Ishikawa (cell line): ENCODE data around the gene HRH4.

Source experiments
- CEBPB ChIP-seq: IDR thresholded peaks from 2 replicates; pipeline ENCODE4 v1.6.1; 2012
- CREB1 ChIP-seq: IDR thresholded peaks from 2 replicates; pipeline ENCODE4 v1.6.1; 2012; ENCODE audit warnings: low read depth
- EGR1 ChIP-seq: IDR thresholded peaks from 2 replicates; pipeline ENCODE4 v1.6.1; 2012
- EP300 ChIP-seq: IDR thresholded peaks from 2 replicates; pipeline ENCODE4 v1.6.1; 2012; ENCODE audit warnings: borderline replicate concordance
- FOXM1 ChIP-seq: IDR thresholded peaks from 2 replicates; pipeline ENCODE4 v1.6.1; 2012; ENCODE audit warnings: low read depth, borderline replicate concordance
- NFIC ChIP-seq: IDR thresholded peaks from 2 replicates; pipeline ENCODE4 v1.6.1; 2012
- RAD21 ChIP-seq: IDR thresholded peaks from 2 replicates; pipeline ENCODE4 v1.6.1; 2012; ENCODE audit warnings: low read depth
- TAF1 ChIP-seq: IDR thresholded peaks from 2 replicates; pipeline ENCODE4 v1.6.1; 2012; ENCODE audit warnings: low read depth, mild to moderate bottlenecking
- TCF12 ChIP-seq: IDR thresholded peaks from 2 replicates; pipeline ENCODE4 v1.6.1; 2012; ENCODE audit warnings: low read depth
- YY1 ChIP-seq: IDR thresholded peaks from 2 replicates; pipeline ENCODE4 v1.6.1; 2012; ENCODE audit warnings: low read depth
- ZBTB7A ChIP-seq: IDR thresholded peaks from 2 replicates; pipeline ENCODE4 v1.6.1; 2012; ENCODE audit warnings: low read depth
- TF ChIP-seq, protein P1 (sequence below): IDR thresholded peaks from 2 replicates; pipeline ENCODE4 v1.6.1; 2012
- TF ChIP-seq, protein P2 (sequence below): IDR thresholded peaks from 2 replicates; pipeline ENCODE4 v1.6.1; 2012
- TF ChIP-seq, protein P3 (sequence below): IDR thresholded peaks from 2 replicates; pipeline ENCODE4 v1.6.1; 2012; ENCODE audit warnings: low read depth, mild to moderate bottlenecking

DNA sequence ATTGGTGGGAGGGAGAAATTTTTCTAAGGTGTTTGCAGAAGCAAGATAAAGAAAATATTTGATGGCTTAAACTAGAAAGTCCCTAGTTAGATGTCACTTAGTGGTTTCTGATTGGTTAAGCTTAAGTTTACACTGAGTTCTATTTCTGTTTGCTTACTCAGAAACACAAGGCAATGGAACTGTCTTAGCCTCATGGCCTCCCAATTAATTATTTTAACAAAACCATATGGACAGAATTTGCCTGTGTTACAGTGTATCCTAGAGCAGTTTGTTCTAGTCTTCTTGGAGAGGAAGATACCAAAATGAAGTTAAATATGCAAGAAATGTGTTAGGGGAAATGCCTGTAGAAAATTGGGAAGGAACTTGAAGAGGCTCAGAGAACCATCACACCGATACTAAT is 38.6 kb upstream of the HRH4 start:
- no peak for TF ChIP-seq TCF12
- TF ChIP-seq, protein P1, sequence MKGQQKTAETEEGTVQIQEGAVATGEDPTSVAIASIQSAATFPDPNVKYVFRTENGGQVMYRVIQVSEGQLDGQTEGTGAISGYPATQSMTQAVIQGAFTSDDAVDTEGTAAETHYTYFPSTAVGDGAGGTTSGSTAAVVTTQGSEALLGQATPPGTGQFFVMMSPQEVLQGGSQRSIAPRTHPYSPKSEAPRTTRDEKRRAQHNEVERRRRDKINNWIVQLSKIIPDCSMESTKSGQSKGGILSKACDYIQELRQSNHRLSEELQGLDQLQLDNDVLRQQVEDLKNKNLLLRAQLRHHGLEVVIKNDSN = no peak
- TF ChIP-seq EP300 = no peak
- TF ChIP-seq YY1 = no peak
- no peak for TF ChIP-seq CREB1
- no peak for TF ChIP-seq TAF1
- no peak for TF ChIP-seq EGR1
- TF ChIP-seq FOXM1 = no peak
- no peak for TF ChIP-seq RAD21
- TF ChIP-seq, protein P2, sequence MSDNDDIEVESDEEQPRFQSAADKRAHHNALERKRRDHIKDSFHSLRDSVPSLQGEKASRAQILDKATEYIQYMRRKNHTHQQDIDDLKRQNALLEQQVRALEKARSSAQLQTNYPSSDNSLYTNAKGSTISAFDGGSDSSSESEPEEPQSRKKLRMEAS = no peak
- TF ChIP-seq, protein P3, sequence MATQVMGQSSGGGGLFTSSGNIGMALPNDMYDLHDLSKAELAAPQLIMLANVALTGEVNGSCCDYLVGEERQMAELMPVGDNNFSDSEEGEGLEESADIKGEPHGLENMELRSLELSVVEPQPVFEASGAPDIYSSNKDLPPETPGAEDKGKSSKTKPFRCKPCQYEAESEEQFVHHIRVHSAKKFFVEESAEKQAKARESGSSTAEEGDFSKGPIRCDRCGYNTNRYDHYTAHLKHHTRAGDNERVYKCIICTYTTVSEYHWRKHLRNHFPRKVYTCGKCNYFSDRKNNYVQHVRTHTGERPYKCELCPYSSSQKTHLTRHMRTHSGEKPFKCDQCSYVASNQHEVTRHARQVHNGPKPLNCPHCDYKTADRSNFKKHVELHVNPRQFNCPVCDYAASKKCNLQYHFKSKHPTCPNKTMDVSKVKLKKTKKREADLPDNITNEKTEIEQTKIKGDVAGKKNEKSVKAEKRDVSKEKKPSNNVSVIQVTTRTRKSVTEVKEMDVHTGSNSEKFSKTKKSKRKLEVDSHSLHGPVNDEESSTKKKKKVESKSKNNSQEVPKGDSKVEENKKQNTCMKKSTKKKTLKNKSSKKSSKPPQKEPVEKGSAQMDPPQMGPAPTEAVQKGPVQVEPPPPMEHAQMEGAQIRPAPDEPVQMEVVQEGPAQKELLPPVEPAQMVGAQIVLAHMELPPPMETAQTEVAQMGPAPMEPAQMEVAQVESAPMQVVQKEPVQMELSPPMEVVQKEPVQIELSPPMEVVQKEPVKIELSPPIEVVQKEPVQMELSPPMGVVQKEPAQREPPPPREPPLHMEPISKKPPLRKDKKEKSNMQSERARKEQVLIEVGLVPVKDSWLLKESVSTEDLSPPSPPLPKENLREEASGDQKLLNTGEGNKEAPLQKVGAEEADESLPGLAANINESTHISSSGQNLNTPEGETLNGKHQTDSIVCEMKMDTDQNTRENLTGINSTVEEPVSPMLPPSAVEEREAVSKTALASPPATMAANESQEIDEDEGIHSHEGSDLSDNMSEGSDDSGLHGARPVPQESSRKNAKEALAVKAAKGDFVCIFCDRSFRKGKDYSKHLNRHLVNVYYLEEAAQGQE = no peak
- no peak for TF ChIP-seq CEBPB
- no peak for TF ChIP-seq NFIC
- TF ChIP-seq ZBTB7A = no peak
